Tibial nerve (tissue), 3 donors: Measurements from ENCODE around the gene MAN2A2.

Experiments used
- POLR2A ChIP-seq, 2 donors: fragments of 450-650 bp; IDR thresholded peaks; one replicate each; pipeline ENCODE4 v1.6.1; 2017; ENCODE audit warnings: antibody characterized with exemption in 2 of 2, mild to moderate bottlenecking in 2 of 2, moderate library complexity in 2 of 2
- TF ChIP-seq, protein P1 (sequence below), 5 experiments: fragments of 200-600 bp in 3 of 5; fragments of 450-650 bp in 2 of 5; sonication (generic) in 3 of 5; IDR thresholded peaks; one replicate each; pipeline ENCODE4 v1.5.1; 2016 to 2019; ENCODE audit warnings: antibody characterized with exemption in 5 of 5, mild to moderate bottlenecking in 3 of 5, moderate library complexity in 2 of 5

DNA sequence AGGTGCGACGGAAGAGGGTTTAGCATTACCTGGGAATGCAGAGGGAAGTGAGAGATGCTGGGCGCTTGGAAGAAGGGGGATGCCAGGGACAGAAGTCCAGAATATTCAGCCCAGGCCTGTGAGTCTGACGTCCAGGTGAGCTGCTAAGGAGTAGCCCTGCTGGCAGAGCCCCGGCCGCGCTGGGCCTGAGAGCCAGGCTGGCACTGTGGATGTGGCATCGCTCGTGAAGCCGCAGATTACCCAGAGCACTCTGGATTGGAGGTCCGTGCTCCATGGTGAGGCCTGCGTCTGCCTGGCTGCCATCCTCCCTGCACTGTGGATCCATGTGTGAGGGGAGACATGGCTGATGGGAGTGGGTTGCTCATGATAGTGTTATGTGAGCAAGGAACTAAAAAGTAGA is 14.5 kb downstream of the MAN2A2 start:
- TF ChIP-seq, protein P1, sequence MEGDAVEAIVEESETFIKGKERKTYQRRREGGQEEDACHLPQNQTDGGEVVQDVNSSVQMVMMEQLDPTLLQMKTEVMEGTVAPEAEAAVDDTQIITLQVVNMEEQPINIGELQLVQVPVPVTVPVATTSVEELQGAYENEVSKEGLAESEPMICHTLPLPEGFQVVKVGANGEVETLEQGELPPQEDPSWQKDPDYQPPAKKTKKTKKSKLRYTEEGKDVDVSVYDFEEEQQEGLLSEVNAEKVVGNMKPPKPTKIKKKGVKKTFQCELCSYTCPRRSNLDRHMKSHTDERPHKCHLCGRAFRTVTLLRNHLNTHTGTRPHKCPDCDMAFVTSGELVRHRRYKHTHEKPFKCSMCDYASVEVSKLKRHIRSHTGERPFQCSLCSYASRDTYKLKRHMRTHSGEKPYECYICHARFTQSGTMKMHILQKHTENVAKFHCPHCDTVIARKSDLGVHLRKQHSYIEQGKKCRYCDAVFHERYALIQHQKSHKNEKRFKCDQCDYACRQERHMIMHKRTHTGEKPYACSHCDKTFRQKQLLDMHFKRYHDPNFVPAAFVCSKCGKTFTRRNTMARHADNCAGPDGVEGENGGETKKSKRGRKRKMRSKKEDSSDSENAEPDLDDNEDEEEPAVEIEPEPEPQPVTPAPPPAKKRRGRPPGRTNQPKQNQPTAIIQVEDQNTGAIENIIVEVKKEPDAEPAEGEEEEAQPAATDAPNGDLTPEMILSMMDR (IDR thresholded peaks at IDR 0.05), result no peak
- TF ChIP-seq POLR2A (IDR thresholded peaks at IDR 0.05), result no peak
